ENCODE results near the gene SPINDOC. TPM values are rescaled to one million over a fixed set of nuclear protein-coding genes. Genes with fewer than 3 reads are reported as not detected.

The SPINDOC gene
- total and polyA plus RNA-seq, 9 of the 15 experiments (the other 6 are each of a cell fraction or from before 2014, with no cell fraction given): 0.70 to 36.3 (median 19.6) TPM

DNA sequence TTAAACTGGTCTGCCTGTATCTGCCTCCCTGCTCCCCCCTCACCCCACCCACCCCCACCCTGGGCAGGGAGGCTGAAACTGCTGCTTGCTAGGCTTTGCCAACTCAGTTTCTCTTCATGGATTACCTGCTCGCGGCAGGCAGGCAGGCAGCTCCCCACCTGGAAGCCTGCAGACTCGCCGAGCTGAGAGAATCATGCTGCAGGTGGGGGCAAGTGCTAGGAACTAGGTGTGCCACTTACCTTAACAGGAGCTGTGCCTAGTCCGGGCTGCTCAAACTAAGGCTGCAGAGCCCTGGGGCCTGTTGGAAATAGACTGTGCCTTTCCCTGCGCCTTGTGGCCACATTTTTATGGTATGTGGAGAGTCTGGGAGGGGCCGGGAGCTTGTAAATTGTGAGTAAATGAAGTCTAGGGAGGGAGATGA lies 55.9 kb downstream of the SPINDOC start:
- Histone ChIP-seq H3K9ac (ENCODE audit: insufficient read depth in 1 of 2, low read depth in 2 of 2, low read length in 2 of 2) (no peak overlapping the region), H3K9me3 (replicated peaks; ENCODE audit: control insufficient read depth, insufficient read depth, low read depth, low read length) (no peaks in the 10 kb centered on the region), H3K4me3 (no peak overlapping the region), H3K4me1 (replicated peaks in 1 of 2; ENCODE audit: control insufficient read depth in 2 of 2, insufficient read depth in 2 of 2, low read length in 2 of 2) (peaks cover 22 to 33% of the 10 kb centered on the region in 2 experiments), H4K20me1 (replicated peaks; ENCODE audit: control insufficient read depth, insufficient read depth, low read length) (peaks cover 4% of the 10 kb centered on the region; the same call in 1 of the 2 replicates), H3K9me1 (ENCODE audit: control insufficient read depth, insufficient read depth, low read length) (no peaks in the 10 kb centered on the region), H2AFZ (ENCODE audit: low read depth, low read length) (no peak overlapping the region), H3K36me3 (ENCODE audit: control insufficient read depth, insufficient read depth, low read length) (peaks cover 36% of the 10 kb centered on the region; the same call in 2 of the 3 replicates), H3K27ac (ENCODE audit: extremely low read depth, low read depth, low read length) (no peak overlapping the region), H3K27me3 (ENCODE audit: control insufficient read depth in 2 of 2, insufficient read depth in 2 of 2, low read length in 2 of 2) (no peaks in the 10 kb centered on the region), H3K79me2 (ENCODE audit: control insufficient read depth, insufficient read depth, low read length) (peaks cover 78% of the 10 kb centered on the region), H3K4me2 (ENCODE audit: insufficient read depth, low read length) (no peak overlapping the region)
- in situ Hi-C loops (cut with MboI): no loop called here
- 88% methylated on average over 7 of the region's 7 CpGs for WGBS (ENCODE audit: insufficient coverage, low coverage, missing lambda C conversion rate)
- TF ChIP-seq KLF6 (CRISPR knock-in tag; IDR thresholded peaks at IDR 0.05; ENCODE audit: borderline replicate concordance): no peak
- TF ChIP-seq MED1 (CRISPR knock-in tag; IDR thresholded peaks at IDR 0.05; ENCODE audit: borderline replicate concordance): no peak
- TF ChIP-seq ZNF589 (CRISPR knock-in tag; IDR thresholded peaks at IDR 0.05; ENCODE audit: low read depth): no peak
- TF ChIP-seq ETS2 (tag; IDR thresholded peaks at IDR 0.05; ENCODE audit: borderline replicate concordance, poor library complexity, severe bottlenecking): no peak
- TF ChIP-seq KAT2B (IDR thresholded peaks at IDR 0.05; ENCODE audit: low read depth, low read length): no peak
- TF ChIP-seq, protein P1, sequence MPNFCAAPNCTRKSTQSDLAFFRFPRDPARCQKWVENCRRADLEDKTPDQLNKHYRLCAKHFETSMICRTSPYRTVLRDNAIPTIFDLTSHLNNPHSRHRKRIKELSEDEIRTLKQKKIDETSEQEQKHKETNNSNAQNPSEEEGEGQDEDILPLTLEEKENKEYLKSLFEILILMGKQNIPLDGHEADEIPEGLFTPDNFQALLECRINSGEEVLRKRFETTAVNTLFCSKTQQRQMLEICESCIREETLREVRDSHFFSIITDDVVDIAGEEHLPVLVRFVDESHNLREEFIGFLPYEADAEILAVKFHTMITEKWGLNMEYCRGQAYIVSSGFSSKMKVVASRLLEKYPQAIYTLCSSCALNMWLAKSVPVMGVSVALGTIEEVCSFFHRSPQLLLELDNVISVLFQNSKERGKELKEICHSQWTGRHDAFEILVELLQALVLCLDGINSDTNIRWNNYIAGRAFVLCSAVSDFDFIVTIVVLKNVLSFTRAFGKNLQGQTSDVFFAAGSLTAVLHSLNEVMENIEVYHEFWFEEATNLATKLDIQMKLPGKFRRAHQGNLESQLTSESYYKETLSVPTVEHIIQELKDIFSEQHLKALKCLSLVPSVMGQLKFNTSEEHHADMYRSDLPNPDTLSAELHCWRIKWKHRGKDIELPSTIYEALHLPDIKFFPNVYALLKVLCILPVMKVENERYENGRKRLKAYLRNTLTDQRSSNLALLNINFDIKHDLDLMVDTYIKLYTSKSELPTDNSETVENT (CRISPR knock-in tag; IDR thresholded peaks at IDR 0.05): no peak
- FAIRE-seq: no peak
- intact Hi-C loops (cut with micrococcal nuclease): no loop called here
- CTCF ChIA-PET (ENCODE audit: low intra/inter-chr PET ratio): no interaction called here
- POLR2A ChIA-PET: interaction anchor here (1.2 kb wide), 1 partner anchor 14 kb away, joined by 4 read pairs; no protein-coding TSS in a partner anchor
- ATAC-seq: no peak
- no peak for DNase-seq (ENCODE audit: extremely low read depth in 1 of 4, low spot score in 3 of 4)
- no TSS peak for BruUV-seq (replicated peaks)

Measured in K562 (cell line).